GM12878 (cell line): Measurements from ENCODE around the gene STAT5B. TPM values are rescaled to one million over a fixed set of nuclear protein-coding genes. Genes with fewer than 3 reads are reported as not detected.

Experiments
- CBFB ChIP-seq: IDR thresholded peaks from 2 replicates; pipeline ENCODE4 v1.6.1; 2016; ENCODE audit warnings: antibody characterized with exemption, low read depth
- CHD1 ChIP-seq: IDR thresholded peaks from 2 replicates; pipeline ENCODE4 v1.6.1; 2012; ENCODE audit warnings: low read depth, low read length, improper control_type of control experiment
- CREB1 ChIP-seq: IDR thresholded peaks from 2 replicates; pipeline ENCODE4 v1.6.1; 2012; ENCODE audit warnings: low read depth, mild to moderate bottlenecking, inconsistent platforms
- IKZF1 ChIP-seq: fragments of 450-650 bp; conservative IDR thresholded peaks from 2 replicates; pipeline ENCODE4 v1.6.1; 2017; ENCODE audit warnings: antibody characterized with exemption, mild to moderate bottlenecking
- IKZF2 ChIP-seq, 2 experiments: fragments of 450-650 bp; IDR thresholded peaks; 2 replicates each; pipeline ENCODE4 v1.6.1; 2017; ENCODE audit warnings: mild to moderate bottlenecking in 2 of 2, moderate library complexity in 2 of 2
- IRF4 ChIP-seq: IDR thresholded peaks from 2 replicates; pipeline ENCODE4 v1.6.1; 2011; ENCODE audit warnings: low read depth, low read length
- JUND ChIP-seq: IDR thresholded peaks from 2 replicates; pipeline ENCODE4 v1.6.1; 2012; ENCODE audit warnings: low read depth, mild to moderate bottlenecking, low read length, improper control_type of control experiment, moderate library complexity
- MEF2A ChIP-seq: IDR thresholded peaks from 2 replicates; pipeline ENCODE4 v1.6.1; 2011; ENCODE audit warnings: low read depth, mild to moderate bottlenecking, low read length, moderate library complexity; ENCODE audit not compliant: insufficient read depth
- NR2C2 ChIP-seq: IDR thresholded peaks from 2 replicates; pipeline ENCODE4 v1.6.1; 2011; ENCODE audit warnings: borderline replicate concordance, low read depth; ENCODE audit not compliant: control insufficient read depth, insufficient read length
- PAX8 ChIP-seq: fragments of 450-650 bp; IDR thresholded peaks from 2 replicates; pipeline ENCODE4 v1.6.1; 2017; ENCODE audit warnings: mild to moderate bottlenecking, moderate library complexity
- PML ChIP-seq: IDR thresholded peaks from 2 replicates; pipeline ENCODE4 v1.6.1; 2012; ENCODE audit warnings: low read length, inconsistent platforms
- RAD51 ChIP-seq: fragments of 450-650 bp; IDR thresholded peaks from 2 replicates; pipeline ENCODE4 v1.6.1; 2016; ENCODE audit warnings: moderate library complexity, mild to moderate bottlenecking, inconsistent platforms
- RFX5 ChIP-seq: IDR thresholded peaks from 2 replicates; pipeline ENCODE4 v1.6.1; 2011; ENCODE audit warnings: low read depth, low read length, improper control_type of control experiment
- SIX5 ChIP-seq: IDR thresholded peaks from 2 replicates; pipeline ENCODE4 v1.6.1; 2011; ENCODE audit warnings: mild to moderate bottlenecking, low read depth, low read length, moderate library complexity; ENCODE audit not compliant: severe bottlenecking
- SMAD5 ChIP-seq: IDR thresholded peaks from 2 replicates; pipeline ENCODE4 v1.6.1; 2016; ENCODE audit warnings: antibody characterized with exemption, low read depth
- SRF ChIP-seq, 2 experiments: IDR thresholded peaks; 2 replicates each; pipeline ENCODE4 v1.6.1; 2011; ENCODE audit warnings: low read depth in 2 of 2, low read length in 2 of 2, mild to moderate bottlenecking in 1 of 2, moderate library complexity in 1 of 2
- TAF1 ChIP-seq: IDR thresholded peaks from 2 replicates; pipeline ENCODE4 v1.6.1; 2011; ENCODE audit warnings: mild to moderate bottlenecking, low read depth, low read length, borderline replicate concordance
- USF2 ChIP-seq: IDR thresholded peaks from 2 replicates; pipeline ENCODE4 v1.6.1; 2011; ENCODE audit warnings: low read depth, low read length, improper control_type of control experiment, borderline replicate concordance
- ZBED1 ChIP-seq: IDR thresholded peaks from 2 replicates; pipeline ENCODE4 v1.6.1; 2016; ENCODE audit warnings: borderline replicate concordance
- ZNF207 ChIP-seq: fragments of 450-650 bp; IDR thresholded peaks from 2 replicates; pipeline ENCODE4 v1.6.1; 2014; ENCODE audit warnings: antibody characterized with exemption, mild to moderate bottlenecking, borderline replicate concordance
- polyA plus RNA-seq, 11 experiments: library from polyadenylated mRNA; depleted of rRNA in 4 of 11; unstranded in 6 of 11; stranded (reverse) in 5 of 11; fragments of >200 nt; fragmentation: Nextera tagmentation in 4 of 11; fragmentation: Illumina TruSeq in 1 of 11; extraction: Ambion mirVana in 4 of 11; extraction: Trizol in 1 of 11; gene quantifications; 1 replicate in 1 of 11; 2 replicates in 10 of 11; pipeline versions ENCODE4 v1.2.1 to v1.2.3, GENCODE V29; 2011 to 2016; ENCODE audit warnings: inconsistent platforms in 2 of 11, missing spikeins in 2 of 11, low read depth in 1 of 11
- total RNA-seq, 4 experiments: library from RNA; depleted of rRNA in 3 of 4; stranded (reverse); fragments of >200 nt in 3 of 4; fragmentation: Illumina TruSeq in 1 of 4; extraction: Trizol in 1 of 4; gene quantifications; 2 replicates each; pipeline versions ENCODE4 v1.2.1 to v1.2.3, GENCODE V29; 2013 to 2021
- TF ChIP-seq, protein P1 (sequence below): fragments of 450-650 bp; IDR thresholded peaks from 2 replicates; pipeline ENCODE4 v1.6.1; 2016; ENCODE audit warnings: mild to moderate bottlenecking, moderate library complexity, borderline replicate concordance
- TF ChIP-seq, protein P2 (sequence below): fragments of 450-650 bp; IDR thresholded peaks from 2 replicates; pipeline ENCODE4 v1.6.1; 2017; ENCODE audit warnings: mild to moderate bottlenecking
- TF ChIP-seq, protein P3 (sequence below): fragments of 450-650 bp; IDR thresholded peaks from 2 replicates; pipeline ENCODE4 v1.6.1; 2016; ENCODE audit warnings: mild to moderate bottlenecking

STAT5B gene
- total and polyA plus RNA-seq, 10 of the 15 experiments (the other 5 are each of a cell fraction or from before 2014, with no cell fraction given): 11.0 to 69.6 (median 46.7) TPM

DNA sequence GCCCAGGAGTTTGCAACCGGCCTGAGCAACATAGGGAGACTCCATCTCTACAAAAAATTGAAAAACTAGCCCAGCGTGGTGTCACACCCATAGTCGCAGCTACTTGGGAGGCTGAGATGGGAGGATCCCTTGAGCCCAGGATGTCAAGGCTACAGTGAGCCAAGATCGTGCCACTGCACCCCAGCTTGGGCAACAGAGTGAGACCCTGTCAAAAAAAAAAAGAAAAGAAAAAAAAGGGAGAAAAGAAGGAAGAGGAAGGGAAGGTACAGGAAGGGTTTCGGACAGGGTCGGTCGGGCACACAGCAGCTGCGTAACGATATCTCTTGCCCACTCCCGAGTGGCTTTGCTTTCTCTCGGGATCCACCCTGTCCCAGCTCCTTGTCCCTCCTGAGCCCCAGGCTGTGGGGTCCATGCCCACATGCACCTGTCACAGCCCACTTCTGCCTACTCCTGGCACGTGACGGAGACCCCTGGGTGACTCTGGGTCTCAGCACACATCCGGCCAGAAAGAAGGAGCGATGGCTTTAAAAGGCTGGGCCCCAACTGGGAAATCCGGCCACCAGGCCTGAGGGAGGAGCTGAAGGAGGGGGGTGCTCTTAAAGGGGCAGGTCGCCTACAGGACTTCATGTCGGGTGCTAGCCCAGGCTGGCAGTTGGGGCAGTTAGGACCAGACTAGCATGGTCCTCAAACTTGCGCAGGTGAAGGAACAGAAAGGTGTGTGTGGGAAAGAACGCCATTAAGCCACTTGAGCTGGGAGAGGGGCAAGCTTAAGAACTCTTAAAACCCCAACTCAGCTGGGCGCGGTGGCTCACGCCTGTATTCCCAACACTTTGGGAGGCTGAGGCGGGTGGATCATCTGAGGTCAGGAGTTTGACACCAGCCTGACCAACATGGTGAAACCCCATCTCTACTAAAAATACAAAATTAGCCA is 82.0 kb downstream of the STAT5B start, which contains the start of gene GHDC (continued):
- TF ChIP-seq, protein P1, sequence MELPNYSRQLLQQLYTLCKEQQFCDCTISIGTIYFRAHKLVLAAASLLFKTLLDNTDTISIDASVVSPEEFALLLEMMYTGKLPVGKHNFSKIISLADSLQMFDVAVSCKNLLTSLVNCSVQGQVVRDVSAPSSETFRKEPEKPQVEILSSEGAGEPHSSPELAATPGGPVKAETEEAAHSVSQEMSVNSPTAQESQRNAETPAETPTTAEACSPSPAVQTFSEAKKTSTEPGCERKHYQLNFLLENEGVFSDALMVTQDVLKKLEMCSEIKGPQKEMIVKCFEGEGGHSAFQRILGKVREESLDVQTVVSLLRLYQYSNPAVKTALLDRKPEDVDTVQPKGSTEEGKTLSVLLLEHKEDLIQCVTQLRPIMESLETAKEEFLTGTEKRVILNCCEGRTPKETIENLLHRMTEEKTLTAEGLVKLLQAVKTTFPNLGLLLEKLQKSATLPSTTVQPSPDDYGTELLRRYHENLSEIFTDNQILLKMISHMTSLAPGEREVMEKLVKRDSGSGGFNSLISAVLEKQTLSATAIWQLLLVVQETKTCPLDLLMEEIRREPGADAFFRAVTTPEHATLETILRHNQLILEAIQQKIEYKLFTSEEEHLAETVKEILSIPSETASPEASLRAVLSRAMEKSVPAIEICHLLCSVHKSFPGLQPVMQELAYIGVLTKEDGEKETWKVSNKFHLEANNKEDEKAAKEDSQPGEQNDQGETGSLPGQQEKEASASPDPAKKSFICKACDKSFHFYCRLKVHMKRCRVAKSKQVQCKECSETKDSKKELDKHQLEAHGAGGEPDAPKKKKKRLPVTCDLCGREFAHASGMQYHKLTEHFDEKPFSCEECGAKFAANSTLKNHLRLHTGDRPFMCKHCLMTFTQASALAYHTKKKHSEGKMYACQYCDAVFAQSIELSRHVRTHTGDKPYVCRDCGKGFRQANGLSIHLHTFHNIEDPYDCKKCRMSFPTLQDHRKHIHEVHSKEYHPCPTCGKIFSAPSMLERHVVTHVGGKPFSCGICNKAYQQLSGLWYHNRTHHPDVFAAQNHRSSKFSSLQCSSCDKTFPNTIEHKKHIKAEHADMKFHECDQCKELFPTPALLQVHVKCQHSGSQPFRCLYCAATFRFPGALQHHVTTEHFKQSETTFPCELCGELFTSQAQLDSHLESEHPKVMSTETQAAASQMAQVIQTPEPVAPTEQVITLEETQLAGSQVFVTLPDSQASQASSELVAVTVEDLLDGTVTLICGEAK: peak; percentile 84; the same call in 1 of the 2 replicates
- TF ChIP-seq NR2C2: no peak
- no peak for TF ChIP-seq TAF1
- TF ChIP-seq SRF (IDR thresholded peaks at IDR 0.05; ENCODE audit: low read depth in 2 of 2, low read length in 2 of 2): peak; percentile 55 to 82; a peak in 3 of 4 replicates
- no peak for TF ChIP-seq SMAD5
- TF ChIP-seq MEF2A: no peak
- TF ChIP-seq IKZF1: peak; percentile 66
- no peak for TF ChIP-seq SIX5
- TF ChIP-seq CBFB: 0 out of 2 replicates have a peak, but pooled peaks have one; percentile 23
- TF ChIP-seq PAX8: no peak
- TF ChIP-seq, protein P2, sequence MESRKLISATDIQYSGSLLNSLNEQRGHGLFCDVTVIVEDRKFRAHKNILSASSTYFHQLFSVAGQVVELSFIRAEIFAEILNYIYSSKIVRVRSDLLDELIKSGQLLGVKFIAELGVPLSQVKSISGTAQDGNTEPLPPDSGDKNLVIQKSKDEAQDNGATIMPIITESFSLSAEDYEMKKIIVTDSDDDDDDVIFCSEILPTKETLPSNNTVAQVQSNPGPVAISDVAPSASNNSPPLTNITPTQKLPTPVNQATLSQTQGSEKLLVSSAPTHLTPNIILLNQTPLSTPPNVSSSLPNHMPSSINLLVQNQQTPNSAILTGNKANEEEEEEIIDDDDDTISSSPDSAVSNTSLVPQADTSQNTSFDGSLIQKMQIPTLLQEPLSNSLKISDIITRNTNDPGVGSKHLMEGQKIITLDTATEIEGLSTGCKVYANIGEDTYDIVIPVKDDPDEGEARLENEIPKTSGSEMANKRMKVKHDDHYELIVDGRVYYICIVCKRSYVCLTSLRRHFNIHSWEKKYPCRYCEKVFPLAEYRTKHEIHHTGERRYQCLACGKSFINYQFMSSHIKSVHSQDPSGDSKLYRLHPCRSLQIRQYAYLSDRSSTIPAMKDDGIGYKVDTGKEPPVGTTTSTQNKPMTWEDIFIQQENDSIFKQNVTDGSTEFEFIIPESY: 0 out of 2 replicates have a peak, but pooled peaks have one; percentile 58
- no peak for TF ChIP-seq RFX5
- peak; percentile 85 for TF ChIP-seq RAD51
- peak; percentile 26; the same call in 1 of the 2 replicates for TF ChIP-seq USF2
- no peak; a peak in 1 of 4 replicates for TF ChIP-seq IKZF2 (IDR thresholded peaks at IDR 0.05)
- no peak for TF ChIP-seq CHD1
- no peak for TF ChIP-seq IRF4
- peak; percentile 50; the same call in 1 of the 2 replicates for TF ChIP-seq PML
- TF ChIP-seq JUND: no peak
- peak; percentile 44; the same call in 1 of the 2 replicates for TF ChIP-seq CREB1
- TF ChIP-seq, protein P3, sequence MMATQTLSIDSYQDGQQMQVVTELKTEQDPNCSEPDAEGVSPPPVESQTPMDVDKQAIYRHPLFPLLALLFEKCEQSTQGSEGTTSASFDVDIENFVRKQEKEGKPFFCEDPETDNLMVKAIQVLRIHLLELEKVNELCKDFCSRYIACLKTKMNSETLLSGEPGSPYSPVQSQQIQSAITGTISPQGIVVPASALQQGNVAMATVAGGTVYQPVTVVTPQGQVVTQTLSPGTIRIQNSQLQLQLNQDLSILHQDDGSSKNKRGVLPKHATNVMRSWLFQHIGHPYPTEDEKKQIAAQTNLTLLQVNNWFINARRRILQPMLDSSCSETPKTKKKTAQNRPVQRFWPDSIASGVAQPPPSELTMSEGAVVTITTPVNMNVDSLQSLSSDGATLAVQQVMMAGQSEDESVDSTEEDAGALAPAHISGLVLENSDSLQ: 0 out of 2 replicates have a peak, but pooled peaks have one; percentile 12
- no peak for TF ChIP-seq ZBED1
- TF ChIP-seq ZNF207: peak; percentile 55; the same call in 1 of the 2 replicates
